Stimulated activated CD8-positive, alpha-beta memory T cell treated with anti-CD3 and anti-CD28 coated beads, Interleukin-7, amount 100 ng/mL, for 24 hours (primary cell): ENCODE results near the gene EXOC4.

ENCODE experiments used
- DNase-seq: peaks from one replicate; pipeline ENCODE4 v3.0.0-alpha.2; 2020; ENCODE audit warnings: low read depth

EXOC4 gene

GRCh38 chr7:133830081-133830480, 577.2 kb downstream of the EXOC4 start:
- DNase-seq = no peak

- DNase-seq = no peak
These were observed 583.8 kb downstream of the EXOC4 start for GRCh38 chr7:133836666-133837065.

- no peak for DNase-seq
These were observed 584.3 kb downstream of the EXOC4 start for GRCh38 chr7:133837224-133837623.

GRCh38 chr7:133839121-133839520, 586.2 kb downstream of the EXOC4 start:
- no peak for DNase-seq

- DNase-seq = no peak
These were observed 590.5 kb downstream of the EXOC4 start for GRCh38 chr7:133843341-133843740.

GRCh38 chr7:133845005-133845404, 592.1 kb downstream of the EXOC4 start:
- DNase-seq = no peak

- DNase-seq = no peak
These were observed 593.5 kb downstream of the EXOC4 start for GRCh38 chr7:133846203-133846945.

GRCh38 chr7:133850497-133851280, 597.8 kb downstream of the EXOC4 start:
- DNase-seq = no peak

GRCh38 chr7:133851411-133851810, 598.5 kb downstream of the EXOC4 start:
- DNase-seq = no peak

GRCh38 chr7:133853706-133854276, 600.9 kb downstream of the EXOC4 start:
- no peak for DNase-seq

- DNase-seq = no peak
These were observed 601.9 kb downstream of the EXOC4 start for GRCh38 chr7:133854739-133855138.

- no peak for DNase-seq
These were observed 604.7 kb downstream of the EXOC4 start for GRCh38 chr7:133857376-133858119.

GRCh38 chr7:133858311-133858710, 605.4 kb downstream of the EXOC4 start:
- no peak for DNase-seq

GRCh38 chr7:133859231-133859630, 606.4 kb downstream of the EXOC4 start:
- DNase-seq = no peak

- DNase-seq = no peak
These were observed 607.1 kb downstream of the EXOC4 start for GRCh38 chr7:133859871-133860450.

- DNase-seq = no peak
These were observed 607.9 kb downstream of the EXOC4 start for GRCh38 chr7:133860628-133861335.

- no peak for DNase-seq
These were observed 609.0 kb downstream of the EXOC4 start for GRCh38 chr7:133861876-133862275.

- no peak for DNase-seq
These were observed 610.6 kb downstream of the EXOC4 start for GRCh38 chr7:133863362-133864061.

GRCh38 chr7:133869556-133869955, 616.7 kb downstream of the EXOC4 start:
- DNase-seq = no peak

- no peak for DNase-seq
These were observed 618.9 kb downstream of the EXOC4 start for GRCh38 chr7:133871757-133872156.

GRCh38 chr7:133873187-133873586, 620.3 kb downstream of the EXOC4 start:
- DNase-seq = no peak
